T-cell (primary cell): Measurements from ENCODE around the gene OR6B2. TPM values are rescaled to one million over a fixed set of nuclear protein-coding genes. Genes with fewer than 3 reads are reported as not detected.

Experiments
- ATAC-seq, 4 experiments: fragments of 200-7000 bp in 3 of 4; fragments of 150-1000 bp in 1 of 4; cut with Tn5 transposase; replicated peaks in 1 of 4; 1 replicate in 3 of 4; 2 replicates in 1 of 4; pipeline ENCODE4 v1.10.0; 2021; ENCODE audit warnings: moderate library complexity in 3 of 4, mild to moderate bottlenecking in 2 of 4, moderate number of reproducible peaks in 1 of 4
- CTCF ChIA-PET, 2 donors: fragments of 300-600 bp; sonication (Branson Sonifier 250); formaldehyde crosslinking; loops; one replicate each; lab custom pipeline; 2022; ENCODE audit warnings: antibody characterized with exemption in 2 of 2; lab: Charles Lee
- POLR2A ChIA-PET, 2 donors: fragments of 300-600 bp; sonication (Branson Sonifier 250); formaldehyde crosslinking; loops; one replicate each; lab custom pipeline; 2022; ENCODE audit warnings: antibody characterized with exemption in 2 of 2; lab: Charles Lee
- DNase-seq, 35 experiments: peaks; one replicate each; pipeline versions ENCODE4 v3.0.0 to v3.0.0-alpha.2; 2013 to 2023
- H3K27ac ChIP-seq: one replicate; pipeline ENCODE4 v1.5.1; 2013; ENCODE audit warnings: low read length
- H3K27me3 ChIP-seq, 2 experiments: replicated peaks in 1 of 2; 1 replicate in 1 of 2; 2 replicates in 1 of 2; pipeline versions ENCODE4 v1.6.1 to v1.7.0; 2013; ENCODE audit warnings: low read length in 1 of 2, mixed read lengths in 1 of 2; ENCODE audit not compliant: control insufficient read depth in 2 of 2, insufficient read depth in 2 of 2; ENCODE audit errors: extremely low read depth in 1 of 2
- H3K36me3 ChIP-seq, 2 donors: 1 replicate in 1 of 2; 2 replicates in 1 of 2; pipeline versions ENCODE4 v1.6.1 to v1.7.0; 2013; ENCODE audit warnings: low read length in 1 of 2; ENCODE audit not compliant: control insufficient read depth in 2 of 2, insufficient read depth in 1 of 2; ENCODE audit errors: extremely low read depth in 1 of 2
- H3K4me1 ChIP-seq, 2 experiments: 1 replicate in 1 of 2; 2 replicates in 1 of 2; pipeline versions ENCODE4 v1.6.1 to v1.7.0; 2013; ENCODE audit warnings: low read length in 2 of 2, mixed read lengths in 1 of 2; ENCODE audit not compliant: insufficient read depth in 2 of 2, control insufficient read depth in 1 of 2; ENCODE audit errors: extremely low read depth in 1 of 2
- H3K4me3 ChIP-seq, 2 donors: 1 replicate in 1 of 2; 2 replicates in 1 of 2; pipeline versions ENCODE4 v1.5.1 to v1.7.0; 2013; ENCODE audit warnings: mild to moderate bottlenecking in 2 of 2, low read length in 1 of 2, moderate library complexity in 1 of 2; ENCODE audit not compliant: control insufficient read depth in 1 of 2; ENCODE audit errors: extremely low read depth in 1 of 2
- H3K9me3 ChIP-seq: 2 replicates; pipeline ENCODE4 v1.7.0; 2013
- H3K27ac Mint-ChIP-seq, 2 donors: one replicate each; pipeline ENCODE4 v1.8.0; 2020 to 2021; ENCODE audit warnings: mild to moderate bottlenecking in 2 of 2, mixed read lengths in 2 of 2
- H3K27me3 Mint-ChIP-seq, 2 donors: one replicate each; pipeline ENCODE4 v1.8.0; 2021 to 2022; ENCODE audit warnings: mixed read lengths in 2 of 2
- H3K36me3 Mint-ChIP-seq: one replicate; pipeline ENCODE4 v1.8.0; 2021; ENCODE audit warnings: mixed read lengths
- H3K4me1 Mint-ChIP-seq, 3 donors: one replicate each; pipeline ENCODE4 v1.8.0; 2020 to 2022; ENCODE audit warnings: mixed read lengths in 3 of 3, mild to moderate bottlenecking in 1 of 3
- H3K4me3 Mint-ChIP-seq, 3 donors: one replicate each; pipeline ENCODE4 v1.8.0; 2020 to 2022; ENCODE audit warnings: mild to moderate bottlenecking in 3 of 3, mixed read lengths in 3 of 3, moderate library complexity in 3 of 3
- H3K9me3 Mint-ChIP-seq, 3 donors: one replicate each; pipeline ENCODE4 v1.8.0; 2020 to 2022; ENCODE audit warnings: mixed read lengths in 3 of 3
- WGBS: methylation state at CpG from one replicate; pipeline ENCODE4 v1.1.5; 2013; ENCODE audit warnings: missing lambda C conversion rate; ENCODE audit not compliant: insufficient coverage; 5-methylcytosine and 5-hydroxymethylcytosine counted together
- total RNA-seq, 35 experiments: library from RNA in 6 of 35; stranded (reverse) in 6 of 35; fragments of 120-200 nt in 1 of 35; gene quantifications; one replicate each; pipeline versions ENCODE4 v1.2.1 to v1.2.4 and lab custom pipeline; 2013 to 2026

The OR6B2 gene
- total RNA-seq, 5 donors from 2014 or later (not counting 1 experiment from before 2014, with no cell fraction given): not detected

DNA sequence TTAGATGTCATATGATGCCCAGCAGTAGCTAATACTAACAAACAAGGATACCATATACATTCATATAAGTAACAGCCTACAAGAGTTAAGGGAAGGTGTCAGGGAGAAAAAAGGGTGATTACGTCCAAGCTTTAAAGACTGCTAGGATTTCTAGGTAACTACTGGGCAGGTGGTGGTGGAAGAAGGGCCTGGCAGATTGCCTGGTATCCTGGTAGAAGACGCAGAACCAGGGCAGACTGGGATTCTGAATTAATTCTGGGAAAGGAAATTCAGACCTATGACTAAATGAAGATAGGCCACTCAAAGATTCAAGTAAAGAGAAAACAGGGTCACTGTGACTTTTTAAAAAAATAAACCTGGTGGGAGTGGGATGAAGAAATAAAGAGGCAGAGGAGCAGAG lies 36.9 kb downstream of the OR6B2 start:
- Histone ChIP-seq H3K4me1 (no peaks in the 10 kb centered on the region), H3K9me3 (no peaks in the 10 kb centered on the region), H3K4me3 (no peak overlapping the region), H3K36me3 (peaks cover 10 to 40% of the 10 kb centered on the region in 2 donors), H3K27ac (no peak overlapping the region), H3K27me3 (no peaks in the 10 kb centered on the region)
- Mint-ChIP-seq H3K36me3 (peaks cover 41% of the 10 kb centered on the region), H3K4me3 (no peak overlapping the region), H3K4me1 (no peaks in the 10 kb centered on the region), H3K9me3 (no peaks in the 10 kb centered on the region), H3K27me3 (no peaks in the 10 kb centered on the region), H3K27ac (peak overlapping the region in 1 of 2 donors; percentile 35)
- no peak for ATAC-seq
- CTCF ChIA-PET: interaction anchor here in 1 of 2 donors (0.7 kb wide), 1 partner anchor 1374 kb away, joined by 4 read pairs; no protein-coding TSS in a partner anchor
- DNase-seq: no peak
- 100% methylated on average over 2 of the region's 2 CpGs for WGBS
- POLR2A ChIA-PET: no interaction called here

DNA sequence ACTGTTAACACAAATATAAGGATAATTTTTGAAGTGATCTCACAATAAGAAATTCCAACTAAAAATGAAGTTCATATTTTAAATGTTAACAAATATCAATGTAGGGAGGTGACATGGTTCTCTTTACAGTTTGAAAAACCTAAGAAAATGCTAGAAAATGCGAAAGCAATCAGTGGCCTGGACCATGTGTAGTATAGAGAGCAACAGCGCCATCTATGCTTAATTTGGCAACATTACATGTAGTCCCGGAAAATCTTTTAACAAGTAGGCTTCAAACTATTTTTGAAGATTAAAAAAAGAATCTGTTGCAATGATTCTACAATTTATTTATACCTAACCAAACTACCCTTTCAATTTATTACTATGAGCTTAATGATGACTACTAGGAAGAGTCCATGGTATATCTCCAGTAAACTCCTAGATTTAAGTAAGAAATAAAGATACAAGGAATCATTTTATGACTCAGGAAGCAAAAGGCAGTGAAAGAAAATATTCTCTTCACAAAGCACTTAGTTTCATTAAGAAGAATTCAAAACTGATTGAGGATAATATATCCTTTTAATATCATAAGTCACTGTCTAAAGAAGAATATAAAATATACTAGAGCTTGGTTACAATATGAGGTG lies 38.4 kb downstream of the OR6B2 start:
- ChIA-PET POLR2A (no interaction called here), CTCF (interaction anchor here in 1 of 2 donors (0.6 to 1.4 kb wide), 3 partner anchors 57 to 113 kb away, joined by 3 to 4 read pairs (median 3); no protein-coding TSS in a partner anchor)
- H3K27me3 ChIP-seq: no peaks in the 10 kb centered on the region
- H3K4me3 ChIP-seq: no peak overlapping the region
- no CpG with 5 or more reads among the region's 3 CpGs for WGBS
- Mint-ChIP-seq H3K9me3 (no peaks in the 10 kb centered on the region), H3K4me3 (no peak overlapping the region), H3K4me1 (no peaks in the 10 kb centered on the region), H3K27ac (no peak overlapping the region), H3K36me3 (peaks cover 47% of the 10 kb centered on the region), H3K27me3 (no peaks in the 10 kb centered on the region)
- ATAC-seq (peak in 3 of 4 experiments; percentile 45 to 64 (median 50)), DNase-seq (peak in 4 of 35 experiments; percentile 9 to 67 (median 16))
- no peaks in the 10 kb centered on the region for H3K4me1 ChIP-seq
- no peak overlapping the region for H3K27ac ChIP-seq
- no peaks in the 10 kb centered on the region for H3K9me3 ChIP-seq
- peaks cover 11 to 47% of the 10 kb centered on the region in 2 donors for H3K36me3 ChIP-seq

DNA sequence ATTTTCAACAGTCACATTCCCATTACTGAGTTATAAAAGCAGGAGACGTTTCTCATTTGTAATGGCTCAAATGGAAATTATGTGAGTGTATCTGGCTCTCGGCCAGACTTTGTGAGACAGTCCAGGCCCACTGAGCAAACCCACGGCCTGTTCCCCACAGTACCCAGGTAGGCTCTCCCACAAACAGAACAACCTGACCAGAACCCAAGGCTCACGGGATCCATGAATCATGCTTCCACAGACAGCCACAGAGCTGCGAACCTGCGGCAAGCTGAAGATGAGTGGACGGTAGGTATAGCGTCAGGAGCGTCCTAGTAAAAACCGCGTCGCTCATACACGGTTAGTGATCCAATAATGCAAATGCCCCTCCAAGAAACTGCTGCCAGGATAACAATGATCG lies 39.3 kb downstream of the OR6B2 start:
- H3K36me3 Mint-ChIP-seq: peaks cover 53% of the 10 kb centered on the region
- DNase-seq (no peak), ATAC-seq (no peak)
- no peaks in the 10 kb centered on the region for H3K9me3 ChIP-seq
- H3K4me1 Mint-ChIP-seq: no peaks in the 10 kb centered on the region
- no peak overlapping the region for H3K4me3 Mint-ChIP-seq
- ChIA-PET POLR2A (interaction anchor here in 1 of 2 donors (0.6 kb wide), 1 partner anchor 10 kb away, joined by 4 read pairs; no protein-coding TSS in a partner anchor), CTCF (interaction anchor here in 1 of 2 donors (0.6 to 1.4 kb wide), 4 partner anchors 56 to 760 kb away, joined by 3 to 4 read pairs (median 3); no protein-coding TSS in a partner anchor)
- 98% methylated on average over 10 of the region's 14 CpGs for WGBS
- H3K27ac Mint-ChIP-seq: no peak overlapping the region
- no peaks in the 10 kb centered on the region for H3K27me3 ChIP-seq
- H3K4me1 ChIP-seq: no peaks in the 10 kb centered on the region
- peaks cover 11 to 48% of the 10 kb centered on the region in 2 donors for H3K36me3 ChIP-seq
- H3K9me3 Mint-ChIP-seq: no peaks in the 10 kb centered on the region
- H3K4me3 ChIP-seq: no peak overlapping the region
- H3K27ac ChIP-seq: no peak overlapping the region
- no peaks in the 10 kb centered on the region for H3K27me3 Mint-ChIP-seq

DNA sequence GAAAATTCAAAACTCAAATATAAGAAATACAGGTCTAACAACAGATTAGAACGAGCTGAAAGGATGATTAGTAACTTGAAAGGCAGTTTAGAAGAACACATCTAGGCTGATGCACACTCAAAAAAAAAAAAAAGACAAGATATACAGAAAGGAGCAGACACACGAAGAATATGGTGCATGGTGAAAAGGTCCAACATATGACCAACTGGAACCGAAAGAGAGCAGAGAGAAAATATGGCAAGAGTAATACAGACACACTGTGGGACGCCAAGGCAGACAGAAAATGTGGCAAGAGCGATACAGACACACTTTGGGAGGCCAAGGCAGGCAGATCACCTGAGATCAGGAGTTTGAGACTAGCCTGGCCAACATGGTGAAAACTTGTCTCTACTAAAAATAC lies 44.9 kb downstream of the OR6B2 start:
- no peak overlapping the region for H3K4me3 ChIP-seq
- no peak overlapping the region for H3K27ac ChIP-seq
- Mint-ChIP-seq H3K9me3 (peaks cover 0 to 4% (median 3%) of the 10 kb centered on the region in 3 donors), H3K4me1 (peaks cover 0 to 6% (median 5%) of the 10 kb centered on the region in 3 donors), H3K27ac (no peak overlapping the region), H3K4me3 (peak overlapping the region in 1 of 3 donors; percentile 4), H3K36me3 (peaks cover 63% of the 10 kb centered on the region), H3K27me3 (no peaks in the 10 kb centered on the region)
- peaks cover 20 to 60% of the 10 kb centered on the region in 2 donors for H3K36me3 ChIP-seq
- DNase-seq (no peak), ATAC-seq (no peak)
- ChIA-PET CTCF (no interaction called here), POLR2A (no interaction called here)
- no peaks in the 10 kb centered on the region for H3K4me1 ChIP-seq
- no peaks in the 10 kb centered on the region for H3K9me3 ChIP-seq
- H3K27me3 ChIP-seq: no peaks in the 10 kb centered on the region
- WGBS: 100% methylated on average over 2 of the region's 5 CpGs

DNA sequence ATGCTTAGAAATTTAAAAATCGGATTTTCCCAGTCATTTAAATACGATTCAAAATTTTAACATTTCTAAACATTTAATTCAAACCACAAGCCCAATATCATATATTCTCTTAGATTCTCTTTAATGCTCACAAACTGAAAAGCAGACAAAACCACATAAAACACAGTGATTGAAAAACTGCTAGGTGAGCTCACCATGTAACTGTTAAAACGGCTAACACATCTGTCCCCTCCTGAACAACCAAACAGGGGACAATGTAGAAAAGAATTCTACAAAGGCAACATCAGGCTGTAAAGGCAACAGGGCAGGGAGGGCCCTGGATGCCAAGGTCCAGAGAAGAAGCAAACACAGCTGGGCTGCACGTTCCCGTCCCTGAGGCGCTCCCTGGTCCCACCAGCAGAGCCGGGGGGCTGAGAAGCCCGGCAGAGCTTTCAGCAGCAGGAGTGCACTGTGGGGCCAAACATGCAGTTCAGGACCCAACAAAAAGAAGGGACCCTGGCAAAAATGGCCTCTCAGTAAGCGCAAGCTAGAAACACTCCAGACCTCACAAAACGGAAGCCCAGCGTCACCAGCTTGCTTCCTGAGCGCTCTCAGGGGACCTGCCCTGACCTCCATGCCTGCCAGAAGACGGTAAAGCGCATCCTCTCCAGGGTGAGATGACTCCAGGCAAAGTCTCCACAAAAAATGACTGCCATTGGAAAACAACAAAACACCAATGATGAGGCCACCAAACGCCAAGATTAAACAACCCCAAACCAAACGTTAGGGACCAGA lies 45.6 kb downstream of the OR6B2 start:
- peaks cover 14 to 60% of the 10 kb centered on the region in 2 donors for H3K36me3 ChIP-seq
- WGBS: 66% methylated on average over 9 of the region's 16 CpGs
- no peaks in the 10 kb centered on the region for H3K27me3 ChIP-seq
- Mint-ChIP-seq H3K36me3 (peaks cover 64% of the 10 kb centered on the region), H3K9me3 (peaks cover 0 to 4% (median 3%) of the 10 kb centered on the region in 3 donors), H3K4me1 (peaks cover 0 to 6% (median 5%) of the 10 kb centered on the region in 3 donors), H3K27me3 (no peaks in the 10 kb centered on the region), H3K27ac (no peak overlapping the region), H3K4me3 (no peak overlapping the region)
- CTCF ChIA-PET: no interaction called here
- ATAC-seq (no peak), DNase-seq (no peak)
- H3K27ac ChIP-seq: no peak overlapping the region
- no peak overlapping the region for H3K4me3 ChIP-seq
- POLR2A ChIA-PET: no interaction called here
- no peaks in the 10 kb centered on the region for H3K4me1 ChIP-seq
- H3K9me3 ChIP-seq: no peaks in the 10 kb centered on the region

DNA sequence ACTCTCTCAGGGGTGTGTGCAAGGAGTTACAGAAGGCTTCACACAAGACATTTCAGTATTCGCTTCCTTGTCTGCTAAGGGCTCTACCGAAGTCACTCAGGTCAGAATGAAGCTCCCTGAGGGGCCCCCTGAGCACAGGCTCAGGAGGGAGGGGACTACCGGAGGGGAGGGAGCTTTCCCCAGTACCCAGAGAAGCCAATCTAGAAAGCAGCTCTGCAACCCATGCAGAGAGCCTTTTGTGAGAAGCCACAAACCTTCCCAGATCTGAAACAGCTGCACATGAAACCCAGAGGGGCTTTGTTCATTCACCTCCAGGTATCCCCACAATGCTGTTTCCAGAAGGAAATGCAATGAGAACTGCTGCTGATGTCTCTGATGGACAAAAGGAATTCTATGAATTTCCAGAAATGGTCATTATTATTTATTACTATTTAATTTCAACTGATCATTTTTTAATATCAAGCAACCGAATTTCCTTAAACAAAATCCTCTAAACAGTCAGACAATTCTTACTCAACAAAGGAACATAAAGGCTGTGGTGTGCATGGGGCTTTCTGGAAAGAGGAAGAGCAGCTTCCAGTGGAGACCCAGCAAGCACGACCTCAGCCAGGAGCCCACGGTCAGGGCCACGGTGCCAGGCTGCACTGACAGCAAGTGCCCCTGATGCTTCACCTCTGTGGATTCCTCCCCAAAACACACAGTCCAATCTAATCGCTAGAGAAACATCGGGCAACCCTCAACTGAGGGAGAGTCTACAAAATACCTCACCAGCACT lies 47.0 kb downstream of the OR6B2 start:
- Mint-ChIP-seq H3K4me3 (no peak overlapping the region), H3K4me1 (peaks cover 0 to 6% (median 5%) of the 10 kb centered on the region in 3 donors), H3K9me3 (peaks cover 0 to 4% (median 3%) of the 10 kb centered on the region in 3 donors), H3K27ac (no peak overlapping the region), H3K36me3 (peaks cover 56% of the 10 kb centered on the region), H3K27me3 (no peaks in the 10 kb centered on the region)
- ChIA-PET CTCF (no interaction called here), POLR2A (no interaction called here)
- no peak for ATAC-seq
- H3K27me3 ChIP-seq: no peaks in the 10 kb centered on the region
- DNase-seq: no peak
- no peak overlapping the region for H3K4me3 ChIP-seq
- peaks cover 19 to 54% of the 10 kb centered on the region in 2 donors for H3K36me3 ChIP-seq
- 86% methylated on average over 4 of the region's 9 CpGs for WGBS
- no peaks in the 10 kb centered on the region for H3K4me1 ChIP-seq
- H3K27ac ChIP-seq: no peak overlapping the region
- H3K9me3 ChIP-seq: no peaks in the 10 kb centered on the region
